Activated T-cell treated with anti-CD3 and anti-CD28 coated beads, Interleukin-2, amount 50 U/mL, for 72 hours (primary cell): ENCODE results near the gene CHIC2. TPM values are rescaled to one million over a fixed set of nuclear protein-coding genes. Genes with fewer than 3 reads are reported as not detected.
A peak's percentile ranks its signal among the peaks of the same experiment; 100 is the strongest.
"Not testable (repeated sequence)": the region's sequence is repeated elsewhere in the genome, so short reads cannot be mapped to it uniquely, and the experiment has no call there.

Experiments used
- ATAC-seq, 2 donors: fragments of 150-1000 bp; cut with Tn5 transposase; replicated peaks in 1 of 2; 2 replicates each; pipeline ENCODE4 v1.10.0; 2021; ENCODE audit warnings: moderate library complexity in 2 of 2, mild to moderate bottlenecking in 1 of 2
- DNase-seq, 2 donors: peaks; one replicate each; pipeline ENCODE4 v3.0.0; 2021 to 2022; ENCODE audit warnings: mixed read lengths in 1 of 2
- H3K27ac Mint-ChIP-seq: one replicate; pipeline ENCODE4 v1.8.0; 2022; ENCODE audit warnings: mild to moderate bottlenecking, moderate library complexity, mixed read lengths
- H3K27me3 Mint-ChIP-seq: one replicate; pipeline ENCODE4 v1.8.0; 2022; ENCODE audit warnings: low read depth, mixed read lengths
- H3K36me3 Mint-ChIP-seq, 2 donors: one replicate each; pipeline ENCODE4 v1.8.0; 2022; ENCODE audit warnings: mixed read lengths in 2 of 2, mild to moderate bottlenecking in 1 of 2; ENCODE audit not compliant: insufficient read depth in 2 of 2
- H3K4me1 Mint-ChIP-seq: one replicate; pipeline ENCODE4 v1.8.0; 2022; ENCODE audit warnings: low read depth, mixed read lengths
- H3K4me3 Mint-ChIP-seq, 2 donors: one replicate each; pipeline ENCODE4 v1.8.0; 2022; ENCODE audit warnings: mild to moderate bottlenecking in 2 of 2, mixed read lengths in 2 of 2, moderate library complexity in 2 of 2
- H3K9me3 Mint-ChIP-seq, 2 donors: one replicate each; pipeline ENCODE4 v1.8.0; 2022; ENCODE audit warnings: mixed read lengths in 2 of 2
- total RNA-seq, 2 donors: library from RNA; stranded (reverse); gene quantifications; one replicate each; pipeline ENCODE4 v1.2.3, GENCODE V29; 2022

CHIC2 gene
- total RNA-seq, 2 donors from 2014 or later = 22.9 to 31.1 TPM

GRCh38 chr4:54062392-54062791, 2.0 kb downstream of the CHIC2 start:
- Mint-ChIP-seq H3K27me3 (no peaks in the 10 kb centered on the region), H3K4me3 (peak overlapping the region; percentile 87 to 100), H3K27ac (peak overlapping the region; percentile 99), H3K36me3 (peaks cover 0 to 1% of the 10 kb centered on the region in 2 donors), H3K9me3 (no peaks in the 10 kb centered on the region), H3K4me1 (peaks cover 65% of the 10 kb centered on the region)
- DNase-seq (no peak), ATAC-seq (no peak)

GRCh38 chr4:54061873-54062272, 2.5 kb downstream of the CHIC2 start:
- peaks cover 0 to 1% of the 10 kb centered on the region in 2 donors for H3K36me3 Mint-ChIP-seq
- peaks cover 70% of the 10 kb centered on the region for H3K4me1 Mint-ChIP-seq

GRCh38 chr4:54061067-54061466, 3.3 kb downstream of the CHIC2 start:
- no peak for DNase-seq
- Mint-ChIP-seq H3K27ac (peak overlapping the region; percentile 68), H3K27me3 (no peaks in the 10 kb centered on the region), H3K9me3 (no peaks in the 10 kb centered on the region), H3K36me3 (peaks cover 0 to 1% of the 10 kb centered on the region in 2 donors), H3K4me1 (peaks cover 78% of the 10 kb centered on the region), H3K4me3 (peak overlapping the region; percentile 87 to 100)
- ATAC-seq = no peak

More at GRCh38 chr4:54061873-54062272, 2.5 kb downstream of the CHIC2 start:
- H3K27me3 Mint-ChIP-seq = no peaks in the 10 kb centered on the region
- no peak for DNase-seq
- H3K4me3 Mint-ChIP-seq = peak overlapping the region; percentile 87 to 100
- H3K9me3 Mint-ChIP-seq = no peaks in the 10 kb centered on the region
- ATAC-seq = no peak
- H3K27ac Mint-ChIP-seq = peak overlapping the region; percentile 68

GRCh38 chr4:54060116-54060515, 4.3 kb downstream of the CHIC2 start:
- H3K36me3 Mint-ChIP-seq = peaks cover 1 to 2% of the 10 kb centered on the region in 2 donors
- no peak for ATAC-seq
- peak overlapping the region; percentile 53 to 65 for H3K4me3 Mint-ChIP-seq
- H3K27ac Mint-ChIP-seq = peak overlapping the region; percentile 39
- H3K27me3 Mint-ChIP-seq = no peaks in the 10 kb centered on the region
- H3K4me1 Mint-ChIP-seq = peaks cover 77% of the 10 kb centered on the region
- DNase-seq = no peak
- no peaks in the 10 kb centered on the region for H3K9me3 Mint-ChIP-seq

GRCh38 chr4:54058171-54058570, 6.2 kb downstream of the CHIC2 start:
- H3K36me3 Mint-ChIP-seq = peaks cover 0 to 2% of the 10 kb centered on the region in 2 donors
- H3K4me1 Mint-ChIP-seq = peaks cover 81% of the 10 kb centered on the region

GRCh38 chr4:54056360-54056759, 8.0 kb downstream of the CHIC2 start:
- no peak overlapping the region for H3K27ac Mint-ChIP-seq
- H3K4me3 Mint-ChIP-seq = peak overlapping the region; percentile 67 to 84
- no peak for DNase-seq
- H3K27me3 Mint-ChIP-seq = no peaks in the 10 kb centered on the region
- peaks cover 64% of the 10 kb centered on the region for H3K4me1 Mint-ChIP-seq
- H3K36me3 Mint-ChIP-seq = peaks cover 0 to 2% of the 10 kb centered on the region in 2 donors
- H3K9me3 Mint-ChIP-seq = no peaks in the 10 kb centered on the region
- ATAC-seq = peak; percentile 76 to 82

More at GRCh38 chr4:54058171-54058570, 6.2 kb downstream of the CHIC2 start:
- no peaks in the 10 kb centered on the region for H3K27me3 Mint-ChIP-seq
- ATAC-seq (peak; percentile 57 to 61), DNase-seq (no peak)
- peak overlapping the region; percentile 70 for H3K27ac Mint-ChIP-seq
- peak overlapping the region; percentile 67 to 84 for H3K4me3 Mint-ChIP-seq
- H3K9me3 Mint-ChIP-seq = no peaks in the 10 kb centered on the region

- Mint-ChIP-seq H3K9me3 (no peaks in the 10 kb centered on the region), H3K36me3 (peaks cover 0 to 2% of the 10 kb centered on the region in 2 donors), H3K4me3 (no peak overlapping the region), H3K27me3 (no peaks in the 10 kb centered on the region), H3K27ac (no peak overlapping the region), H3K4me1 (peaks cover 56% of the 10 kb centered on the region)
- DNase-seq (no peak), ATAC-seq (no peak)
These were observed 8.9 kb downstream of the CHIC2 start for GRCh38 chr4:54055494-54055893.

GRCh38 chr4:54054501-54054900, 9.9 kb downstream of the CHIC2 start:
- ATAC-seq = no peak
- Mint-ChIP-seq H3K9me3 (no peaks in the 10 kb centered on the region), H3K4me3 (no peak overlapping the region), H3K4me1 (peaks cover 48% of the 10 kb centered on the region), H3K27me3 (no peaks in the 10 kb centered on the region), H3K36me3 (peaks cover 0 to 2% of the 10 kb centered on the region in 2 donors), H3K27ac (peak overlapping the region; percentile 36)
- DNase-seq = no peak

GRCh38 chr4:54053322-54053721, 11.1 kb downstream of the CHIC2 start:
- not testable (repeated sequence) for DNase-seq, H3K27me3 Mint-ChIP-seq, H3K9me3 Mint-ChIP-seq, H3K4me3 Mint-ChIP-seq, H3K27ac Mint-ChIP-seq, ATAC-seq, H3K36me3 Mint-ChIP-seq
- H3K4me1 Mint-ChIP-seq = peaks cover 42% of the 10 kb centered on the region

GRCh38 chr4:54050214-54050904, 14.0 kb downstream of the CHIC2 start:
- Mint-ChIP-seq H3K27me3 (no peaks in the 10 kb centered on the region), H3K27ac (peak overlapping the region; percentile 52), H3K9me3 (no peaks in the 10 kb centered on the region), H3K36me3 (peaks cover 2 to 9% of the 10 kb centered on the region in 2 donors), H3K4me1 (peaks cover 15% of the 10 kb centered on the region), H3K4me3 (no peak overlapping the region)
- DNase-seq (no peak), ATAC-seq (peak in 1 of 2 donors; percentile 30)

- H3K27me3 Mint-ChIP-seq, DNase-seq, H3K4me3 Mint-ChIP-seq, H3K27ac Mint-ChIP-seq, ATAC-seq, H3K9me3 Mint-ChIP-seq: not testable (repeated sequence)
- peaks cover 11 to 28% of the 10 kb centered on the region in 2 donors for H3K36me3 Mint-ChIP-seq
- peaks cover 25% of the 10 kb centered on the region for H3K4me1 Mint-ChIP-seq
These were observed 20.8 kb downstream of the CHIC2 start for GRCh38 chr4:54043630-54044029.

- H3K36me3 Mint-ChIP-seq = peaks cover 11 to 23% of the 10 kb centered on the region in 2 donors
- H3K27ac Mint-ChIP-seq = peak overlapping the region; percentile 57
- DNase-seq = no peak
- ATAC-seq = no peak
- H3K4me1 Mint-ChIP-seq = peaks cover 31% of the 10 kb centered on the region
- H3K27me3 Mint-ChIP-seq = no peaks in the 10 kb centered on the region
- peaks cover 2 to 3% of the 10 kb centered on the region in 2 donors for H3K9me3 Mint-ChIP-seq
- H3K4me3 Mint-ChIP-seq = no peak overlapping the region
These were observed 22.5 kb downstream of the CHIC2 start for GRCh38 chr4:54041933-54042332.

- DNase-seq = no peak
- Mint-ChIP-seq H3K27ac (no peak overlapping the region), H3K36me3 (peaks cover 11 to 25% of the 10 kb centered on the region in 2 donors)
These were observed 23.3 kb downstream of the CHIC2 start for GRCh38 chr4:54041100-54041499.

More at GRCh38 chr4:54041100-54041499, 23.3 kb downstream of the CHIC2 start:
- Mint-ChIP-seq H3K4me3 (no peak overlapping the region), H3K27me3 (no peaks in the 10 kb centered on the region), H3K9me3 (peaks cover 2 to 3% of the 10 kb centered on the region in 2 donors), H3K4me1 (peaks cover 31% of the 10 kb centered on the region)
- peak; percentile 33 to 47 for ATAC-seq
